Kidney (tissue), 14 donors: ENCODE measurements around the gene YBX2. TPM values are rescaled to one million over a fixed set of nuclear protein-coding genes. Genes with fewer than 3 reads are reported as not detected.

Experiments used
- DNase-seq, 5 donors: peaks; one replicate each; pipeline ENCODE4 v3.0.0-alpha.2; 2013 to 2020
- FAIRE-seq: peaks from 2 replicates; lab custom pipeline; 2012; peaks lifted over from hg19 to GRCh38; lab: Jason Lieb, UNC
- H3K27ac ChIP-seq, 2 donors: one replicate each; pipeline ENCODE4 v1.7.0; 2013; ENCODE audit warnings: low read depth in 2 of 2, low read length in 2 of 2, inconsistent platforms in 1 of 2
- H3K27me3 ChIP-seq: one replicate; pipeline ENCODE4 v1.7.1; 2013; ENCODE audit warnings: low read length, inconsistent platforms; ENCODE audit not compliant: control insufficient read depth, insufficient read depth
- H3K36me3 ChIP-seq, 3 donors: one replicate each; pipeline versions ENCODE4 v1.7.0 to v1.7.1; 2013; ENCODE audit warnings: low read length in 3 of 3, control low read depth in 1 of 3, inconsistent platforms in 1 of 3; ENCODE audit not compliant: insufficient read depth in 3 of 3, control insufficient read depth in 2 of 3
- H3K4me1 ChIP-seq, 3 donors: one replicate each; pipeline versions ENCODE4 v1.7.0 to v1.7.1; 2013; ENCODE audit warnings: low read length in 3 of 3, inconsistent platforms in 1 of 3, low read depth in 1 of 3; ENCODE audit not compliant: control insufficient read depth in 2 of 3, insufficient read depth in 2 of 3
- H3K4me3 ChIP-seq, 3 donors: one replicate each; pipeline versions ENCODE4 v1.7.0 to v1.8.1; 2013; ENCODE audit warnings: low read length in 3 of 3, control low read depth in 1 of 3, inconsistent platforms in 1 of 3
- H3K9ac ChIP-seq, 3 donors: one replicate each; pipeline versions ENCODE4 v1.7.0 to v1.7.1; 2013; ENCODE audit warnings: low read length in 3 of 3, control low read depth in 1 of 3, inconsistent platforms in 1 of 3
- H3K9me3 ChIP-seq, 3 donors: one replicate each; pipeline versions ENCODE4 v1.7.0 to v1.7.1; 2013; ENCODE audit warnings: low read length in 3 of 3, control low read depth in 1 of 3, inconsistent platforms in 1 of 3; ENCODE audit not compliant: control insufficient read depth in 2 of 3, insufficient read depth in 1 of 3
- CTCF ChIP-seq: IDR thresholded peaks from 3 replicates; pipeline ENCODE4 v1.5.1; 2012; ENCODE audit warnings: mild to moderate bottlenecking, moderate library complexity, borderline replicate concordance; ENCODE audit not compliant: insufficient read depth; ENCODE audit errors: extremely low read depth
- intact Hi-C: fragments of 100-400 bp; cut with DNase I; formaldehyde crosslinking; loops from one replicate; pipeline ENCODE4 v1.11.1; 2022
- polyA plus RNA-seq: library from polyadenylated mRNA; stranded (reverse); fragments of 350-450 nt; fragmentation: Illumina TruSeq; extraction: RNeasy Lipid Tissue Mini Kit (QIAGEN cat#74804); gene quantifications from one replicate; pipeline ENCODE4 v1.2.3, GENCODE V29; 2014; ENCODE audit warnings: low read depth, low replicate concordance; ENCODE audit not compliant: insufficient read depth
- total RNA-seq: library from RNA; stranded (reverse); fragmentation: NEBNext Ultra II Directional; extraction: Animal tissue kit (Norgen Biotek cat#: 25700); gene quantifications from one replicate; pipeline ENCODE4 v1.2.1, GENCODE V29; 2021
- donor health status: control.
- donor health status: control.
- donor health status: control.
- donor health status: control.
- donor health status: control.
- donor health status: DM: yes; HTN: yes; CAD: no.
- donor health status: Normal renal cell carcinoma (clear cell type).

The YBX2 gene
- total and polyA plus RNA-seq, 2 donors from 2014 or later, result 1.3 to 3.3 TPM

GRCh38 chr17:7322520-7323194 is 28.2 kb upstream of the YBX2 start:
- Histone ChIP-seq H3K27ac (no peak overlapping the region), H3K4me3 (no peak overlapping the region), H3K9ac (no peak overlapping the region), H3K9me3 (no peaks in the 10 kb centered on the region), H3K4me1 (peaks cover 0 to 21% (median 3%) of the 10 kb centered on the region in 3 donors), H3K36me3 (peaks cover 5 to 42% (median 28%) of the 10 kb centered on the region in 3 donors), H3K27me3 (no peaks in the 10 kb centered on the region)
- no peak for FAIRE-seq
- TF ChIP-seq CTCF, result no peak
- DNase-seq, result no peak
- intact Hi-C loops, result no loop called here

- H3K36me3 ChIP-seq, result peaks cover 5 to 47% (median 33%) of the 10 kb centered on the region in 3 donors
- H3K27me3 ChIP-seq, result no peaks in the 10 kb centered on the region
- DNase-seq, result no peak
- no peak for TF ChIP-seq CTCF
- no peak overlapping the region for H3K9ac ChIP-seq
- peaks cover 0 to 21% (median 3%) of the 10 kb centered on the region in 3 donors for H3K4me1 ChIP-seq
- intact Hi-C loops, result no loop called here
- H3K9me3 ChIP-seq, result no peaks in the 10 kb centered on the region
- no peak for FAIRE-seq
- peak overlapping the region; percentile 3 to 79 for H3K27ac ChIP-seq
- peak overlapping the region in 1 of 3 donors; percentile 25 for H3K4me3 ChIP-seq
Measured at GRCh38 chr17:7321466-7321865, 27.0 kb upstream of the YBX2 start.

- no peak for FAIRE-seq
- intact Hi-C loops, result no loop called here
- no peaks in the 10 kb centered on the region for H3K27me3 ChIP-seq
Measured at GRCh38 chr17:7318121-7318860, 23.9 kb upstream of the YBX2 start.

More at GRCh38 chr17:7318121-7318860, 23.9 kb upstream of the YBX2 start:
- no peak overlapping the region for H3K9ac ChIP-seq
- no peak for TF ChIP-seq CTCF
- H3K4me3 ChIP-seq, result no peak overlapping the region
- no peak for DNase-seq
- peaks cover 0 to 42% (median 15%) of the 10 kb centered on the region in 3 donors for H3K4me1 ChIP-seq
- H3K36me3 ChIP-seq, result peaks cover 8 to 49% (median 33%) of the 10 kb centered on the region in 3 donors
- H3K27ac ChIP-seq, result peak overlapping the region in 1 of 2 donors; percentile 51
- no peaks in the 10 kb centered on the region for H3K9me3 ChIP-seq
